ES-I3 (cell line): ENCODE measurements around the gene CCDC187.

ENCODE experiments used
- H3K36me3 ChIP-seq: 2 replicates; pipeline ENCODE4 v1.6.1; 2013; ENCODE audit warnings: mild to moderate bottlenecking, low read length, control low read depth, moderate library complexity; ENCODE audit not compliant: insufficient read depth
- H3K4me1 ChIP-seq: 2 replicates; pipeline ENCODE4 v1.6.1; 2013; ENCODE audit warnings: mild to moderate bottlenecking, control low read depth, low read length; ENCODE audit not compliant: insufficient read depth
- H3K9ac ChIP-seq: 2 replicates; pipeline ENCODE4 v1.6.1; 2013; ENCODE audit warnings: low read depth, mild to moderate bottlenecking, low read length, moderate library complexity
- H3K9me3 ChIP-seq: 2 replicates; pipeline ENCODE4 v1.6.1; 2013; ENCODE audit warnings: mild to moderate bottlenecking, low read length, moderate library complexity; ENCODE audit not compliant: control insufficient read depth, insufficient read depth

Gene CCDC187

GRCh38 chr9:136297766-136298735 is 5.8 kb downstream of the CCDC187 start:
- H3K9ac ChIP-seq = no peak overlapping the region

GRCh38 chr9:136297016-136297691 is 6.7 kb downstream of the CCDC187 start:
- Histone ChIP-seq H3K9ac (no peak overlapping the region), H3K4me1 (no peaks in the 10 kb centered on the region), H3K36me3 (no peaks in the 10 kb centered on the region), H3K9me3 (no peaks in the 10 kb centered on the region)

More at GRCh38 chr9:136297766-136298735, 5.8 kb downstream of the CCDC187 start:
- Histone ChIP-seq H3K36me3 (no peaks in the 10 kb centered on the region), H3K9me3 (no peaks in the 10 kb centered on the region), H3K4me1 (no peaks in the 10 kb centered on the region)

GRCh38 chr9:136296434-136297015 is 7.4 kb downstream of the CCDC187 start:
- H3K36me3 ChIP-seq = no peaks in the 10 kb centered on the region
- no peaks in the 10 kb centered on the region for H3K9me3 ChIP-seq
- no peaks in the 10 kb centered on the region for H3K4me1 ChIP-seq
- H3K9ac ChIP-seq = no peak overlapping the region

- H3K9ac ChIP-seq = no peak overlapping the region
- no peaks in the 10 kb centered on the region for H3K36me3 ChIP-seq
- H3K4me1 ChIP-seq = no peaks in the 10 kb centered on the region
- no peaks in the 10 kb centered on the region for H3K9me3 ChIP-seq
These were observed 8.1 kb downstream of the CCDC187 start for GRCh38 chr9:136295542-136296433.

GRCh38 chr9:136295055-136295454 is 8.8 kb downstream of the CCDC187 start:
- H3K4me1 ChIP-seq = no peaks in the 10 kb centered on the region
- no peaks in the 10 kb centered on the region for H3K36me3 ChIP-seq
- H3K9me3 ChIP-seq = no peaks in the 10 kb centered on the region
- no peak overlapping the region for H3K9ac ChIP-seq

- H3K4me1 ChIP-seq = no peaks in the 10 kb centered on the region
- no peaks in the 10 kb centered on the region for H3K36me3 ChIP-seq
- no peaks in the 10 kb centered on the region for H3K9me3 ChIP-seq
- H3K9ac ChIP-seq = no peak overlapping the region
These were observed 9.5 kb downstream of the CCDC187 start for GRCh38 chr9:136294437-136294836.

- Histone ChIP-seq H3K4me1 (no peaks in the 10 kb centered on the region), H3K9me3 (no peaks in the 10 kb centered on the region), H3K36me3 (no peaks in the 10 kb centered on the region), H3K9ac (no peak overlapping the region)
These were observed 10.3 kb downstream of the CCDC187 start for GRCh38 chr9:136293476-136294077.

- Histone ChIP-seq H3K9ac (no peak overlapping the region), H3K4me1 (no peaks in the 10 kb centered on the region), H3K9me3 (no peaks in the 10 kb centered on the region), H3K36me3 (no peaks in the 10 kb centered on the region)
These were observed 11.1 kb downstream of the CCDC187 start for GRCh38 chr9:136292591-136293448.

GRCh38 chr9:136292026-136292538 is 11.8 kb downstream of the CCDC187 start:
- Histone ChIP-seq H3K9ac (no peak overlapping the region), H3K9me3 (no peaks in the 10 kb centered on the region), H3K36me3 (no peaks in the 10 kb centered on the region), H3K4me1 (no peaks in the 10 kb centered on the region)

GRCh38 chr9:136291306-136292025 is 12.4 kb downstream of the CCDC187 start:
- Histone ChIP-seq H3K9ac (no peak overlapping the region), H3K4me1 (no peaks in the 10 kb centered on the region), H3K9me3 (no peaks in the 10 kb centered on the region), H3K36me3 (no peaks in the 10 kb centered on the region)

- Histone ChIP-seq H3K36me3 (no peaks in the 10 kb centered on the region), H3K9ac (no peak overlapping the region), H3K9me3 (no peaks in the 10 kb centered on the region)
These were observed 13.3 kb downstream of the CCDC187 start for GRCh38 chr9:136290508-136291000.

More at GRCh38 chr9:136290508-136291000, 13.3 kb downstream of the CCDC187 start:
- no peaks in the 10 kb centered on the region for H3K4me1 ChIP-seq
